GM12892 (cell line): Measurements from ENCODE around the gene CAT.

Experiments used
- DNase-seq: peaks from one replicate; pipeline ENCODE4 v3.0.0; 2011; ENCODE audit not compliant: insufficient read length
- FAIRE-seq: peaks from 2 replicates; lab custom pipeline; 2011; peaks lifted over from hg19 to GRCh38; lab: Jason Lieb, UNC
- POLR2A ChIP-seq: IDR thresholded peaks from 2 replicates; pipeline ENCODE4 v1.6.1; 2011; ENCODE audit warnings: low read depth, low read length, control low read depth
- POLR2AphosphoS5 ChIP-seq: IDR thresholded peaks from 2 replicates; pipeline ENCODE4 v1.6.1; 2011; ENCODE audit warnings: low read depth, low read length, control low read depth
- TAF1 ChIP-seq: IDR thresholded peaks from 2 replicates; pipeline ENCODE4 v1.6.1; 2011; ENCODE audit warnings: low read depth, mild to moderate bottlenecking, control low read depth, low read length, borderline replicate concordance

The CAT gene

GRCh38 chr11:34427186-34427805 is 11.4 kb upstream of the CAT start:
- TF ChIP-seq POLR2A = no peak
- no peak for TF ChIP-seq TAF1
- no peak for TF ChIP-seq POLR2AphosphoS5
- no peak for FAIRE-seq
- no peak for DNase-seq

GRCh38 chr11:34431979-34432378 is 6.8 kb upstream of the CAT start:
- TF ChIP-seq TAF1 (no peak), POLR2AphosphoS5 (no peak), POLR2A (no peak)
- FAIRE-seq = no peak
- DNase-seq = no peak

- FAIRE-seq (no peak), DNase-seq (no peak)
- TF ChIP-seq POLR2A (no peak), POLR2AphosphoS5 (no peak), TAF1 (no peak)
These were observed 5.9 kb upstream of the CAT start for GRCh38 chr11:34432822-34433221.

DNA sequence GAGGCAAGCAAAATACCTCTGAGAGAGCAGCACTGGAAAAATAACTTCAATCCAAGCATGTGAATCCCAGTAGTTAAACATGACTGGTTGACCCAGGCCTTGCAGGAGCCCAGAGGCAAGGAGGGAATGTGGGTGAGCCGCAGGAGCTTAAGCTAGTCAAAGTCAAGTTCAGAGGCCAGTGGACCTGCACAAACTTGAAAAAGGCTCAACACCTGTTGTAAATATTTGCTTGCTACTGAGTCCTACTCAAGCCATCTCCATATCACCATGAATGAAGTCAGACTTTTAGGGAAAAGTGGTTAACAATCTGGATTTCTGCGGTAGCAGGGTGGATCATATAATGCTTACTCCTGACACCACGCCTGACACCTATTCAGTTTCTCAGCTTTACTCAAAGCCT is 4.8 kb upstream of the CAT start:
- DNase-seq (no peak), FAIRE-seq (no peak)
- TF ChIP-seq POLR2AphosphoS5 (no peak), TAF1 (no peak), POLR2A (no peak)

DNA sequence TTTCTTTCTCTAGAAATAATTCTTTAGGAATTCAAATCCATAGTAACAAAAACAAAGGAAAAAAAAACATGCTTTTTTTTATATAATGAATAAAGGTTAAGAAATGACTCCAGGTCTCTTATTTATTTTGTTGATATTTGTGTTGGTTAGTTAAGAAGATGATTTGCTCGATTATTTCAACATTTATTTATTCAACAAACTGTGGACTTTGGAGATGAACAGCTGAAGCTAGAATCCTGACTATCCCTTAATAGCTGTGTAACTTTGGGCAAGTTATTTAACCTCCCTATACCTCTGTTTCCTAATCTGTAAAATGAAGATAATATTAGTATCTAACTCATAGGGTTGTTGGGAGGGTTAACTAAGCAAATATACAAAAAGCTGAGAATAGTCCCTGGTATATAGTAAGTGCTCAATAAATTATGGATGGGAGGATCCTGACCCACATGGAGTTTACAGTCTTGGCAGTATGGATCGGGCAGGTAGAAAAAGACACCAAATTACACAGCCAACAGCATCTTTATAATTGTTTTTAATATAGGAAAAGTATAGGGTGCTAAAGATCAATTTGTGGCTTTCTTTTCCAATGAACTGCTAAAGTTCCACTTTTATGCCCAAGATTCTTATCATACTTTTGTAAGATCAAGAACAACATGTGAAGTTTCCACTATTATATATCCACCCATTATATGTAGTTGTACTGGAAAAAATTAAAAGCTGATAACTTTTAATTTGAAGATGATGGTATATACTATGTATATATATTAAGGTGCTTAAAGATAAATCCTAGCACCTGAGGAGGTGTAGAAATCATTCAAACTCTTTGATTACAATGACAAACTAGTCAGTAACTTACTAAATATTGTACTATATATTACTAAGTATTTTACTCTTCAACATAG is 1.3 kb upstream of the CAT start:
- TF ChIP-seq TAF1 (no peak), POLR2A (no peak), POLR2AphosphoS5 (no peak)
- FAIRE-seq (no peak), DNase-seq (no peak)

DNA sequence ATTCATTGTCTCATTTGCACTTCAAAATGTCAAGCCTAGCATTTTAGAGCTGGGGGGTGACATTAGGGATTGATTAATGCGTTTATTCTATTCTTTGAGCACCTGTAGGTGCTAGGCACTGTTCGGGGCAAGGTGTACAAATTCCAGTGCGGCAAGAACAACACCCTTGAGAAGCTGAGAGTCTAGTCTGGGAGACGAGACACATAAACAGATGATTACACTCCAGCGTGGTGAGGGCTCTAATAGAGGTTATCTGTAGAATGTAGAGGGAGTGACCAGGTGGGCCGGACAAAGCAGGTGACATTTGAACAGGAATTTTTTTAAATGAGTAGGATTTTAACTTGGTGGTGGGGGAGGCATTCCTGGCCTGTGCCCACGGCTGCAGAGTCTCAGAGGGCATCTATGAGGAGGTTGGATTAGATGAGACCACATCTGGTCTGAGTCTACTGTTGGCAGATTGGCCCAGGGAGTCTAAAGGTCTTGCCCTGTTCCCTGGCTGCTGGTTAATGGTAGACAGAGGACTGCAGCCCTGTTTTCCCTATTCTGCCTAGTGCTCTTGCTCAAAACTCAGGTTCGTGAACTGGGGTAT is 970 bp downstream of the CAT start:
- no peak for TF ChIP-seq POLR2AphosphoS5
- no peak for TF ChIP-seq TAF1
- no peak for TF ChIP-seq POLR2A
- peak; percentile 74 for FAIRE-seq
- no peak for DNase-seq

- FAIRE-seq (no peak), DNase-seq (no peak)
- TF ChIP-seq POLR2AphosphoS5 (no peak), POLR2A (no peak), TAF1 (no peak)
These were observed 3.1 kb downstream of the CAT start for GRCh38 chr11:34441814-34442213.

DNA sequence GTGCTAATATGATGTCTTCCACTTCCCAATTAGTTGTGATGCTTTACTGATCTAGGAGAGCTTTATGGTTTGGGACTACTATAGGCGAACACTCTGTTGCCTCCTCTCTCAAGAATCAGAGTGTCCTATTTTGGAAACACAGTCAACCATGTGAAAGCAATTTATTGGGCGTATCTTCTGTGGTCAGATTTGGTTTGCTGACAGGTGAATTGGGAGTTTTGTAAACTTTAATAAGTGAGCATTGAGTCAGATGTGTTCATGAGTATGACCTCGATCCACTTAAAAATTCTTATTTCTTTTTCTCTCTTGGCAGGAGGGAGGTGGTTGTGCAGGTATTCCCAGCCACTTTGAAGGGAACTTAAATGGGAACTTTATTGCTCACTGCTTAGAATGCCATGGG is 4.4 kb downstream of the CAT start:
- no peak for TF ChIP-seq TAF1
- no peak for TF ChIP-seq POLR2AphosphoS5
- no peak for TF ChIP-seq POLR2A
- DNase-seq = no peak
- FAIRE-seq = peak; percentile 77

- DNase-seq (no peak), FAIRE-seq (peak; percentile 67)
- TF ChIP-seq POLR2A = no peak
- TF ChIP-seq TAF1 = no peak
- no peak for TF ChIP-seq POLR2AphosphoS5
These were observed 5.7 kb downstream of the CAT start for GRCh38 chr11:34444428-34444827.

DNA sequence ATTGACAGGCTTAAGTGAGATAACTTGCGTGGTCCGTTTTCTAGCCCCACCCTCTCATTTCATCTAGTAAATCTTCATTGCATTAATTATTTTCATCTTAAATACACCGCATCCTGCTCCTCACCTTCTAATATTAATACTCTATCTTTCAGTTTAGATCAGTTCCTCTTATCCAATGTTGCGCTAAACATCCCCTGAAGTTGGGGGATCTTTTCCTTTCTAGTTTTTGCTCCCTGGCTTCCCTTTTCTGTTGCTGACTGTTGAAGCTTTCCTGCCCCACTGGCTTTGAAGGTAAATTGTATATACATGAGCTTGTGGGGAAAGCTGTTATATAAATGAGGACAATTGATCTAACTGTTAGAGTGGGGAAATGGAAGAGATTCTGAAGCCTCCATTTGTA is 7.2 kb downstream of the CAT start:
- FAIRE-seq = no peak

DNA sequence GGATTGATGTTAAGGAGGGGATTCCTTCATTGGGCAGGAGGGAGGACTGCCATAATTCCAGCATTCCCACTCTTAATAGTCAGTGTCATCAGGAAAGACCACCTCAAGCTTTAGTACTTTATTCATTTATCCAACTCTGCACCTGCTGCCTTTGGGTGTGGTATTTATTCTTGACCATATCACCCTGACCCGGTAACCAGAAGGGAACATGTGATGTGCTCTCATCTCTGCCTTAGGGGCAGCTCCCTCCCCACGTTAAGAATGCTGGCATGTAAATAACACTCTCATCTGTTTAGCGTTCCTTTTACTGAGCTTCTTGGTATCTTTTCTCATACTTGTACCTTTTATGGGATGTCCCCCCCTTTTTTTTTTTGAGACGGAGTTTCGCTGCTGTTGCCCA is 7.7 kb downstream of the CAT start:
- FAIRE-seq (no peak), DNase-seq (no peak)
- TF ChIP-seq POLR2A (no peak), TAF1 (no peak), POLR2AphosphoS5 (no peak)

More for the DNA sequence above, 7.2 kb downstream of the CAT start:
- no peak for DNase-seq
- TF ChIP-seq POLR2A = no peak
- no peak for TF ChIP-seq TAF1
- TF ChIP-seq POLR2AphosphoS5 = no peak

DNA sequence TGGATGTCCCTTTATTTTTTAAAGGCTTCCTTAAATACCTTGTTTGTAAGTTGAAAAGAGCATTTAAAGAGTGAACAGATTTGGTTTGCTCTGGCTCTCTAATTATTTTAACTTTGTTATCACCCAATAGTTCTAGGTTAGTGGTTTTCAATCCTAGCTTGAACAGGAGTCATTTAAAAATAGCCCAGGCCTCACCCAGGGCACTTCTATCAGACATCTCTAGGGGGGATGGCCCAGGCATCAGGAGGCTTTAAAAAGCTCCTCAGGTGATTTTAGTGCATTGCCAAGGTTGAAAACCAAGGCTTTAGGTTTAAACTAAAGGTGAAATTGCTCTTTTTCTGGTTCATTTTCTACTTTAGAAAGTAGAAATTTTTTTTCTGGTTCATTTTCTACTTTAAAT is 8.3 kb downstream of the CAT start:
- DNase-seq = no peak
- TF ChIP-seq TAF1 (no peak), POLR2AphosphoS5 (no peak), POLR2A (no peak)
- no peak for FAIRE-seq
